ENCODE results near the gene ANKRD35.

Gene ANKRD35

GRCh38 chr1:145889722-145890121 lies 4.1 kb upstream of the ANKRD35 start:
- H3K4me3 ChIP-seq (ENCODE audit: low read depth, low read length) = no peak overlapping the region
- TF ChIP-seq CTCF (IDR thresholded peaks at IDR 0.05; ENCODE audit: low read depth, low read length, missing control alignments) = no peak
- no peaks in the 10 kb centered on the region for H3K36me3 ChIP-seq (replicated peaks)
- DNase-seq = no peak
- in situ Hi-C loops (cut with HindIII; ENCODE audit: low pct_ligation_motif_present, low sequenced_read_pairs) = no loop called here
- no peaks in the 10 kb centered on the region for H3K27me3 ChIP-seq (replicated peaks)
- H3K27ac ChIP-seq = no peak overlapping the region

GRCh38 chr1:145887631-145888030 lies 2.0 kb upstream of the ANKRD35 start:
- TF ChIP-seq CTCF (IDR thresholded peaks at IDR 0.05; ENCODE audit: low read depth, low read length, missing control alignments) = no peak
- Histone ChIP-seq H3K4me3 (ENCODE audit: low read depth, low read length) (no peak overlapping the region), H3K27ac (no peak overlapping the region), H3K27me3 (replicated peaks) (no peaks in the 10 kb centered on the region), H3K36me3 (replicated peaks) (no peaks in the 10 kb centered on the region)
- DNase-seq = no peak
- in situ Hi-C loops (cut with HindIII; ENCODE audit: low pct_ligation_motif_present, low sequenced_read_pairs) = no loop called here

- Histone ChIP-seq H3K27ac (no peak overlapping the region), H3K4me3 (ENCODE audit: low read depth, low read length) (no peak overlapping the region), H3K36me3 (replicated peaks) (no peaks in the 10 kb centered on the region), H3K27me3 (replicated peaks) (no peaks in the 10 kb centered on the region)
- in situ Hi-C loops (cut with HindIII; ENCODE audit: low pct_ligation_motif_present, low sequenced_read_pairs) = no loop called here
- DNase-seq = no peak
- no peak for TF ChIP-seq CTCF (IDR thresholded peaks at IDR 0.05; ENCODE audit: low read depth, low read length, missing control alignments)
Observed at GRCh38 chr1:145886816-145887215, 1.1 kb upstream of the ANKRD35 start.

- H3K27ac ChIP-seq = no peak overlapping the region
- in situ Hi-C loops (cut with HindIII; ENCODE audit: low pct_ligation_motif_present, low sequenced_read_pairs) = no loop called here
Observed at GRCh38 chr1:145886390-145886789, 724 bp upstream of the ANKRD35 start.

DNA sequence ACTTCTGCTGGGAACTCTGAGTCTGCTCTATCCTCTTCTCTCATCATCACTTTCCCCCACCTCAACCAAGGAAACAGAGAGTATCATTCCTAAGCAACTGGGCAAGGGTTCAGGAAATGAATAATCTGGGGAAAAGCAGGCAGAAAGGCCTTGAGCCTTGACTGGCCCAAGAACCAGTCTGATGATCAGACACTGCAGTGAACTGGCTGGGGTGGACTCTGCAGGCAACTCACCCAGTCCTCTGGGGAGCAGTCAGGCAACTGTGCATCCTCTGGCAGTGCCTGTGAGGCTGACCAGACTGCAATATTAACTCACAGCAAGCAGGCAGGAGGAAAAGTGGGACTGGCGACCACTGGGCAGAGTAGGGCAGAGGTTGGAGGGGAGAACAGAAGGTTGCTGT lies 991 bp downstream of the ANKRD35 start:
- no peaks in the 10 kb centered on the region for H3K27me3 ChIP-seq (replicated peaks)
- H3K36me3 ChIP-seq (replicated peaks) = no peaks in the 10 kb centered on the region
- in situ Hi-C loops (cut with HindIII; ENCODE audit: low pct_ligation_motif_present, low sequenced_read_pairs) = no loop called here
- H3K4me3 ChIP-seq (ENCODE audit: low read depth, low read length) = no peak overlapping the region
- TF ChIP-seq CTCF (IDR thresholded peaks at IDR 0.05; ENCODE audit: low read depth, low read length, missing control alignments) = no peak
- no peak for DNase-seq
- no peak overlapping the region for H3K27ac ChIP-seq

More at GRCh38 chr1:145886390-145886789, 724 bp upstream of the ANKRD35 start:
- peak overlapping the region; percentile 67 for H3K4me3 ChIP-seq (ENCODE audit: low read depth, low read length)
- H3K27me3 ChIP-seq (replicated peaks) = no peaks in the 10 kb centered on the region
- H3K36me3 ChIP-seq (replicated peaks) = no peaks in the 10 kb centered on the region
- no peak for DNase-seq
- TF ChIP-seq CTCF (IDR thresholded peaks at IDR 0.05; ENCODE audit: low read depth, low read length, missing control alignments) = no peak

DNA sequence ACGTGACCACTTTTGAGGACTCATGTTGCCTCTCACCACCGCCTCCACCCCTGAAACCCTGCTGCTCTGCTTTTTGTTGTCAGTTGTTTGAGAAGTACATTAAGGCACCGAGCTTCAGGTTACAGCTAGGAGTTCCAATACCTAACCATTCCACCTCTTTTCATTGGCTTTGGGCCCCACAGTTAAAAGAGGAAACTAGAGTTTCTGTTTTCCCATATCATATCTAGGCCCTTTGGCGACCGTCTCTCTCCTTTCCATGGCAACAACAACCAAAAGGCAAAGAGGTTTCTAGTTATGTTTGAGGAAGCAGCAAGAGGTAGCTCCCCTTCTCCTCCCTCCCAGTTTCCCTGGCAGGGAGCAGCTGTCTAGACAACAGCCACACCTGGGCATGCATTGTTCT lies 5.9 kb downstream of the ANKRD35 start:
- in situ Hi-C loops (cut with HindIII; ENCODE audit: low pct_ligation_motif_present, low sequenced_read_pairs) = no loop called here
- Histone ChIP-seq H3K4me3 (ENCODE audit: low read depth, low read length) (no peak overlapping the region), H3K27me3 (replicated peaks) (no peaks in the 10 kb centered on the region), H3K27ac (no peak overlapping the region), H3K36me3 (replicated peaks) (no peaks in the 10 kb centered on the region)
- no peak for DNase-seq
- TF ChIP-seq CTCF (IDR thresholded peaks at IDR 0.05; ENCODE audit: low read depth, low read length, missing control alignments) = no peak

All from brain microvascular endothelial cell (primary cell).